HAP-1 (cell line): ENCODE results near the gene PAX5.
"Not testable (repeated sequence)": the region's sequence is repeated elsewhere in the genome, so short reads cannot be mapped to it uniquely, and the experiment has no call there.

Experiments used
- DNase-seq, 2 experiments: peaks; one replicate each; pipeline ENCODE4 v3.0.0-alpha.2; 2016 to 2020; ENCODE audit warnings: low spot score in 2 of 2
- H3K27me3 ChIP-seq: fragments of 250-450 bp; sonication (Bioruptor Pico); 2 replicates; pipeline ENCODE4 v1.5.1; 2020; ENCODE audit warnings: low read depth, mild to moderate bottlenecking, moderate library complexity
- H3K36me3 ChIP-seq: fragments of 250-450 bp; sonication (Bioruptor Pico); replicated peaks from 2 replicates; pipeline ENCODE4 v1.5.1; 2020; ENCODE audit warnings: mild to moderate bottlenecking
- H3K4me1 ChIP-seq: fragments of 250-450 bp; sonication (Bioruptor Pico); 2 replicates; pipeline ENCODE4 v1.5.1; 2020; ENCODE audit warnings: mild to moderate bottlenecking
- H3K4me3 ChIP-seq: fragments of 250-450 bp; sonication (Bioruptor Pico); 2 replicates; pipeline ENCODE4 v1.5.1; 2020; ENCODE audit warnings: mild to moderate bottlenecking, moderate library complexity
- H3K9me3 ChIP-seq: fragments of 250-450 bp; sonication (Bioruptor Pico); 2 replicates; pipeline ENCODE4 v1.5.1; 2020; ENCODE audit warnings: mild to moderate bottlenecking, moderate library complexity
- in situ Hi-C: fragments of 300-500 bp; cut with MboI; formaldehyde crosslinking; loops from 3 replicates; pipeline ENCODE4 v1.14.3; 2020; ENCODE audit warnings: low sequenced_read_pairs, inconsistent platforms, mixed read lengths

PAX5 gene

DNA sequence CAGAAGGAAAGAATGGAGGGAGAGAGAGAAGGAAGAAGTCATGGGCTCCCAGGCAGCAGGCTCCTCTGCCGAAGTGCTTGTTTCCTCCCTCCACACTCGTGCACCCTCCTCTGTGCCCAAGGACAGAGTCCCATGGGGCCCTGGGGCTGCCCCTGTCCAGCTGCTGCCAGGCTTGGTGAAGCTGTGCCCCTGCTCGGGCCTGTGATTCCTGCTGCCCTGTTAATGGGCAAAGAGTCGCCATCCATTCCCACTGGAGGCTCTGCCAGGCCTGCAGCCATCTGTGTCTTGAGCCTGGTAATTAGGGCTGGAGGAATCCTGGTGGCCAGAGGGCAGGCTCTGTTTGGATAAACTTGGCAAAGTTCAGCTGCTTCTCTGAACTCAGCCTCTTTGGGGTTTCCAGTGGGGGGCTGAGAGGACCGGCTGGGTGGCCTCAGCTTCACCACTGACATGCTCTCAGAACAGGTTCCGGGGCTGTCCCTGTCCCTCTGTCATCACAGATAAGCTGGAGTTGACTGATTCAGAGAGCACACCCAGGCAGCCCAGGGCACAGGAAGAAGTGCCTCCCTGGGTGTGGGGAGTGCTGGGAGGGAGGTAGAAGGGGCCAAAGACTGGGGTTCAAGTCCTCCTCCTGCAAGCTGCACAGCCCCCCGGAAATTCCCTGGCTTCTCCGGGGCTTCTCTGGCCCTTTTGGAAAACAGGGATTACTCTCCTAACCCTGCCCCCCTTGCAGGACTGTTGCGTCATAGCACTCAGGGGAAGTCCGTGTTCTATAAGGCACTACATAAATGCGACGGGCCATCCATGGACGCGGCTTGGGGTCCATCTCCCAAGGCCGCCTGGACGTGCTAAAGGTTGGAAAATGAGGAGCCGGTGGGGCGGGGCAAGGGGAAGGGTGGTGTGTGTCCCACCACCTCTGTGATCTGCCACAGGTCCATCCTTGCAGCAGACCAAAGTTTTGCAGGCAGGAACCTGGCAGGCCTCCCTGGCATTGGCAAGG lies 154.8 kb downstream of the PAX5 start:
- Histone ChIP-seq H3K36me3 (no peaks in the 10 kb centered on the region), H3K9me3 (no peaks in the 10 kb centered on the region), H3K4me3 (no peak overlapping the region), H3K4me1 (no peaks in the 10 kb centered on the region), H3K27me3 (peaks cover 6% of the 10 kb centered on the region)
- in situ Hi-C loops = no loop called here
- DNase-seq = no peak

DNA sequence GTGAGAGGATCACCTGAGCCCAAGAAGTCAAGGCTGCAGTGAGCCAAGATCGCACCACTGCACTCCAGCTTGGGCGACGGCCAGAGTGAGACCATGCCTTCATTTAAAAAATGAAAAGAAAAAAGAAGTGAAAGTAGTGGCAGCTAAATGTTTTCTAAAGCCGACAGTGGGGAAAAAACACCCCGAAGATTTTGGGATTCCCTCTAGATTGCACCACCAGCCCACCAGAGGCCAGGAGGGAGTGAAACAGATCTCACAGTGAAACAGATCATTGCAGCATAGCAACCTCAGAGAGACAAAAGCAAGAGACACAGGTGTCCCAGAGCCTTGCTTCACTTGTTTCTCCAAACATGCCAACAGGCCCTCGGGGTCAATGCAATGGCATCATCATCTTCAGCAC lies 156.8 kb downstream of the PAX5 start:
- in situ Hi-C loops = no loop called here
- peaks cover 2% of the 10 kb centered on the region; the same call in 1 of the 2 replicates for H3K27me3 ChIP-seq
- DNase-seq = no peak
- no peak overlapping the region for H3K4me3 ChIP-seq
- H3K9me3 ChIP-seq = no peaks in the 10 kb centered on the region
- H3K4me1 ChIP-seq = no peaks in the 10 kb centered on the region
- H3K36me3 ChIP-seq = no peaks in the 10 kb centered on the region

DNA sequence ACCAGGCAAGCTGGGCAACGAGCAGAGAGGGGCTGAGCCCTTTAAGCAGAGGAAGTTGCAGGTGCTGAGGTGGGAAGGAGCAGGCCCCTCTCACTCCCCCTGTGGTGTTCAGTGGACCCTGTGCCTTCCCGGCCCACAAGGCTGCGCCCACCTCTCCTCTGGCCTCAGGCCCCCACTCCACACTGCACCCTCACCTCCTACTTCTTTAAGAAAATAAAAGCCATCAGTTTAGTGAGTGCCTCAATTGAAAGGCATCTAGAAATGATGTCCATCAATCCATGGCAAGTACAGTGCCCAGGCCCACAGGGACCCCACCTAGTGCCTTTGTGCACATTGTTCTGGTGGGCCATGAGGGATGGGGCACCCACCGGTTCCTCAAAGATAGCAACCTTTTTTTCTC lies 158.0 kb downstream of the PAX5 start:
- in situ Hi-C loops = no loop called here
- H3K4me1 ChIP-seq = no peaks in the 10 kb centered on the region
- no peak overlapping the region for H3K4me3 ChIP-seq
- H3K36me3 ChIP-seq = no peaks in the 10 kb centered on the region
- peaks cover 2% of the 10 kb centered on the region; the same call in 1 of the 2 replicates for H3K27me3 ChIP-seq
- no peaks in the 10 kb centered on the region for H3K9me3 ChIP-seq
- no peak for DNase-seq

DNA sequence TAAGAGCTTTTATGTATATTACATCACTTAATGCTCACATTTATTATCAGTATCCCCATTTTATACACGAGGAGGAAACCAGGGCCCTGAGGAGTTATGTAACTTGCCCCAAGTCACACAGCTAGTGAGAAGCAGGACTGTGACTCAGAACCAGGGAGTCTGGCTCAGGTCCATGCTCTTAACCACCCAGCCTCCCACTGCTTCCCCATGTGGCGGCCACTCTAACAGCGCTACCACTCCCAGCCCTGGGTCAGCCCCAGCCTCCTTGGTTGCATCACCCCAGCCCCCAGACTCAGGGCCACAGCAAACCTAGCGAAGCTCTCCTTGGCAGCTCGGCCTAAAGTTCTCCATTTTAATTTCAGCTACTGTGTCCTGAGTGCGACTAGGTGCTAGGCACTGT lies 159.1 kb downstream of the PAX5 start:
- no peak overlapping the region for H3K4me3 ChIP-seq
- no peaks in the 10 kb centered on the region for H3K36me3 ChIP-seq
- peaks cover 2% of the 10 kb centered on the region; the same call in 1 of the 2 replicates for H3K27me3 ChIP-seq
- in situ Hi-C loops = no loop called here
- no peaks in the 10 kb centered on the region for H3K4me1 ChIP-seq
- H3K9me3 ChIP-seq = no peaks in the 10 kb centered on the region
- DNase-seq = no peak

DNA sequence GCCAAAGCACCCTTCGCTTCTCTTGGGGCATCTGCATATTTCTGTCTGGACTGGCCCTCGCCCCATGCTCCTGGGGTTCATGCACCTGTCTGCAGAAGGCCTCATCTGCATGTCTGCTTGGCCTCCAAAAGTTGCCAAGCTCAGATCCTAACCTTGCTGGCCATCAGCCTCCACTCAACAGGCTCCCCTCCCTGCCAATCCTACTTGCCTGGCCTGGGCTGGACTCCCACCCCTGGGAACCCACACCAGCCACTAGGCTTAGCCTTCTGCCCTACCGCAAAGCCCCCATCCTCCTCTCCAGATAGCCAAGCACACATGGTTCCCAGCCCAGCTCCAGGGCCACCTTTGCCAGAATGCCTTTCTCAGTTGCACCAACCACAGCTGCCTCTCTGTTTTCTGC lies 159.8 kb downstream of the PAX5 start:
- in situ Hi-C loops = no loop called here
- Histone ChIP-seq H3K9me3 (no peaks in the 10 kb centered on the region), H3K4me1 (no peaks in the 10 kb centered on the region), H3K27me3 (peaks cover 2% of the 10 kb centered on the region; the same call in 1 of the 2 replicates), H3K36me3 (no peaks in the 10 kb centered on the region), H3K4me3 (no peak overlapping the region)
- DNase-seq = no peak

DNA sequence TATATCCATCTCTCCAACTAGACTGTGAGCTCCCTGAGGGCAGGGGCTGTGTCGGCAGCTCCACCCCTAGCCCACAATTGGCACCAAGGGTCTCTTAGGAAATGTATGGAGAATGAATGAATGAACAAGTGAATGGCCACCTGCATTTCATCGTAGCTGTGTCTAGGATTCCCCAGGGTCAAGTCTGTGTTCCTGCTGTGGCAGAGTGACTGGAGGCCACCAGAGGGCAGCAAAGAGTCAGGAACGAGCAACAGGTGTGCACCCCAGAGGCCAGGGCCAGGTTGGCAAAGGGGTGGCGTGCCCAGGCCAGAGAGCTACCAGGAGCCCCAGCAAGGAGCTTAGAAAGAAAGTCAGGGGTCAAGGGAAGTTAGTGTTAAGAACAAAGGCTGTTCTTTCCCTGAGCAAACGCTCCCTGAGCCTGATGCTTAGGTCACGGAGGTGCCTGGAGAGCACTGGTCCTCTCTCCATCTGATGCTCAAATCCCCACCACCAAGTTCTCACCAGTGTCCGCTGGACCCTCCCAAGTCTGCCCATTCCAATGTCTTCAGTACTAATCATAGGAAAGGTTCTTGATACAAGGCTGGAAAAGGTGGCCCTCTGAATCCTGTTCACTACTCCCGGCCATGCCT lies 160.7 kb downstream of the PAX5 start:
- Histone ChIP-seq H3K4me1 (no peaks in the 10 kb centered on the region), H3K9me3 (no peaks in the 10 kb centered on the region), H3K36me3 (no peaks in the 10 kb centered on the region), H3K27me3 (peaks cover 2% of the 10 kb centered on the region; the same call in 1 of the 2 replicates), H3K4me3 (no peak overlapping the region)
- in situ Hi-C loops = no loop called here
- DNase-seq = peak; percentile 56 to 82

DNA sequence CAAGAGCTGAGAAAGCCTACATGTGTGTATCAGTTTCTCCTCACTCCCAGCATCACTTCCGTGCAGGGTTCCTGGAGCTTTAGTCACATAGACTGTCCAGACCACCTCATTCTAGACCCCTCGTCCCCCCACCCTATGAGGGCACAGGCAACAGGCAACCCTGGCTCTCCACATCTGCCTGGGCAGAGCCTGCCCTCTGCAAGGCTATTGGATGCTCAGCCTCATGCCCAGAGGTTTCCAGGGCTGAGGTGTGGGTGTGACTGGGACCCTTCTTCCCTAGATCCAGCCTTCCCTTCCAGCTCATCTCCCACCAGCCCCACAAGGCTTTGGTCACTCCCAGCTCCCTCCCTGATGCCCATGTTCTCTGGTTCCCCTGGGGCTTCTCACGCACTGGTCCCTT lies 161.4 kb downstream of the PAX5 start:
- in situ Hi-C loops = no loop called here
- Histone ChIP-seq H3K4me1 (no peaks in the 10 kb centered on the region), H3K36me3 (no peaks in the 10 kb centered on the region), H3K4me3 (no peak overlapping the region), H3K27me3 (peaks cover 2% of the 10 kb centered on the region; the same call in 1 of the 2 replicates), H3K9me3 (no peaks in the 10 kb centered on the region)
- DNase-seq = no peak

DNA sequence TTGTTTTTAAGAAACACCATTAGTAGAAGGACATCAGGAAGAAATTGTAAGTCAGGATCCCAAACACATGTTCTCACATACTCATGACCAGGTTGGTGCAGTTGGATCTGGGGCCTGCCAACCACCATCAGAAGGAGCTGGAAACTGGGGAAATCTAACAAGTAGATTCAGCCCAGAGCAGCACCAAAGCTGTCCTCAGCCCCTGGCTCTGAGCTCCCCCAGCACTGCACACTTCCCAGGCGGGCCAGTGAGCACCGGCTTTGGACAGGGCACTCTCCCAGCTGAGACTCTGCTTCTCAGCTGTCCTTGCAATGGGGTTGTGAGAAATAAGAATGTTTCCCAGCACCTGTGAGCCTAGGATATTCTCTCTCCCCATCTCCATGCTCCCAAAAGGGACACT lies 162.5 kb downstream of the PAX5 start:
- no peaks in the 10 kb centered on the region for H3K4me1 ChIP-seq
- in situ Hi-C loops = no loop called here
- H3K9me3 ChIP-seq = no peaks in the 10 kb centered on the region
- DNase-seq = no peak
- no peak overlapping the region for H3K4me3 ChIP-seq
- H3K27me3 ChIP-seq = peaks cover 2% of the 10 kb centered on the region; the same call in 1 of the 2 replicates
- H3K36me3 ChIP-seq = no peaks in the 10 kb centered on the region

DNA sequence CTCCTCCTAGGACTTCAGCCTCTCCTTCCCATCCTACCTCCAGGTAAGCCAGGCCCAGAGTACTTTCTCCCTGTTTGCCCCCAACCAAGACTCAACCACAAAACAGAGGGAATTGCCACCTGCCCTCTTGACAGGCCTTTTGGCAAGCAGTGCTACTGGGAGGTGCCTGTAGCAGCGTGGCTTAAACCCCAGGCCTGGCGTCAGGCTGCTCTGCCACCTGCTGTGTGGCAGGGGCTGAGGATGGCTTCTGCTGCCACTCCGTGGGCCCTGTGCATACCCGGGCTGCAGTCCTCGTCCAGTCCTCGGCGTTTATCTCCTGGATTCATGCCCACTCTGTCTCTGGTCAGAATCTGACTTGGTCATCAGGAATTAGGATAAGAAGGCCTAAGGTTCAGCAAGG lies 163.1 kb downstream of the PAX5 start:
- H3K36me3 ChIP-seq = no peaks in the 10 kb centered on the region
- no peak for DNase-seq
- H3K27me3 ChIP-seq = peaks cover 2% of the 10 kb centered on the region; the same call in 1 of the 2 replicates
- in situ Hi-C loops = no loop called here
- H3K9me3 ChIP-seq = no peaks in the 10 kb centered on the region
- no peak overlapping the region for H3K4me3 ChIP-seq
- H3K4me1 ChIP-seq = no peaks in the 10 kb centered on the region

DNA sequence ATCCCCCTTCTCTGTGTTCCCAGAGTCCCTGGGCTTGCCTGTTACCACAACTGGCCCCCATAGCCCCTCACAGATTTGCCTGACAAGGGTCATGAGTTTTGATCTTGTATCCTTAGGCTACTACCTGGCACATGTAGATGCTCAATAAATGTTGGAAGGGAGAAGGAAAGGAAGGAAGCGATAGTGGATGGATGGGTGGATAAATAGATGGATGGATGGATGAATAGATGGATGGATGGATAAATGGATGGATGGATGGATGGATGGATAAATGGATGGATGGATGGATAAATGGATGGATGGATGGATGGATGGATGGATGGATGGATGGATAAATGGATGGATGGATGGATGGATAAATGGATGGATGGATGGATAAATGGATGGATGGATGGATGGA lies 164.5 kb downstream of the PAX5 start:
- H3K27me3 ChIP-seq, H3K36me3 ChIP-seq, H3K4me3 ChIP-seq, H3K9me3 ChIP-seq, H3K4me1 ChIP-seq, in situ Hi-C loops, DNase-seq: not testable (repeated sequence)

DNA sequence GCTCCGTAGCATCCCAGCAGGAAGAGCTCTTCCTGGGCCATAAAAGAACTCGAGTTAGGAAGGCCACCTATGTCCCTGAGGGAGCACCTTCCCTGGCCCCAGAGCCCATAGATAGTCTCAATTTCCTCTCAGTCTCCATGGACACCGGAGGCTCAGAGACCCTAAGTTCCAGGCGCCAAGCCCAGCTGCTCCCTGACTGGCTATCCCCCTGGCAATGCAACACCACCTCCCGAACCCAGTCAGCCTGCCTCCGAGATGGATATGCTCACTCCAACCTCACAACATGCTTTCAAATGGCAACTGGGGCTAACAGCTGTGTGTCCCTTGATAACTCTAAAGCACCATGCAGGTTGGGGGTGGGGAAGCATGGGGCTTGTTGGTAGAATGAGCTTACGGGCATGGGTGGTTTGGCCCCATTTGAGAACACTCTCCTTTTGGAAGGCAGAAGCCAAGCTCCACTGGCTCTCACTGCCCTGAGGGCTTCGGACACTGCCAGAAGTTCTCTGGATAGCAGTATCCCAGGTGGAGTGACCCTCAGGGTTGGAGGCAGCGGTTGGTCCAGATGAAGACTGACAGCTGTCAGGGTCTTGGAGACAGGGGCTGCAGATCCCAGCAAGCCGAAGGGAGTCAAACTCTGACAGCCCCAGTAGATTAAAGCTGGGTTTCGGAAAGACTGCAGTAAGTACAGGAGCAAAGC lies 165.3 kb downstream of the PAX5 start:
- DNase-seq = no peak
- in situ Hi-C loops = no loop called here
- no peaks in the 10 kb centered on the region for H3K36me3 ChIP-seq
- peaks cover 2% of the 10 kb centered on the region; the same call in 1 of the 2 replicates for H3K27me3 ChIP-seq
- no peaks in the 10 kb centered on the region for H3K9me3 ChIP-seq
- no peak overlapping the region for H3K4me3 ChIP-seq
- peaks cover 10% of the 10 kb centered on the region for H3K4me1 ChIP-seq

DNA sequence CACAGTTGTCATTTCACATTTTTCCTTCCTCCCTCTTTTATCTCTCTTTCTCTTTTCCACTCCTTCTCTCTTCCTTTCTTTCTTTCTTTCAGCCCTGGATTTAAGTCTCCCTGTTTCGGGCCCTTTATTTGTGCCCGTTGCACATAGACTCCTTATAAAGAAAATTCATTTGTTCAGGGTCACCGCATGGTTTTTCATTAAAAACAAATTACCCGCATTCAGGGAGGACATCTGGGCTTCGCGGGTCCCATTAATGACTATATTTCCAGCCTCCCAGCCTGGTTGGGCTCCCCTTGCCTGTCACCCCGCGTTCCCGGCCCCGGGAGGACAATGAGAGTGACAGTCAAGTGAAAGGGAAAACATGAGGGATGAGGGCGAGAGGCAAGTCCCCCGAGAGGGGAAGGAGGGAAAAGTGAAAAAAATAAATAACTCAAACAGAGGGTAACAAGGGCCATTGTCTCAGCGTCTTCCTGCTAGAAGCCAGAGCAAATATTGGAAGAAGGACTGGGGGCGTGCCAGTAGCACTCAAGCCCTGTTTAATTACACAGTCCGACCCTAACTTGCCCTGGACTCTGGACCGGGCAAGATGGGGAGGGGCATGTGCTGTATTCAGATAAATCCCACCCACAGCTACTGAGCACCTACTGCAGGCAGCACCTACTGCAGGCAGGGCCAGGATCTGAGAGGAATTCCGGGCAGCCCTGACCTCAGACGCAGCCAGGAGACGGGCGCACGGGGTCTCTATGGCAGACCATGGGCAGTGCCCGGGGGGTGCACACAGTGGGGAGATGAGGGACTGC lies 166.2 kb downstream of the PAX5 start:
- no peaks in the 10 kb centered on the region for H3K36me3 ChIP-seq
- H3K9me3 ChIP-seq = no peaks in the 10 kb centered on the region
- no peak overlapping the region for H3K4me3 ChIP-seq
- DNase-seq = no peak
- peaks cover 2% of the 10 kb centered on the region; the same call in 1 of the 2 replicates for H3K27me3 ChIP-seq
- in situ Hi-C loops = no loop called here
- peaks cover 10% of the 10 kb centered on the region for H3K4me1 ChIP-seq

DNA sequence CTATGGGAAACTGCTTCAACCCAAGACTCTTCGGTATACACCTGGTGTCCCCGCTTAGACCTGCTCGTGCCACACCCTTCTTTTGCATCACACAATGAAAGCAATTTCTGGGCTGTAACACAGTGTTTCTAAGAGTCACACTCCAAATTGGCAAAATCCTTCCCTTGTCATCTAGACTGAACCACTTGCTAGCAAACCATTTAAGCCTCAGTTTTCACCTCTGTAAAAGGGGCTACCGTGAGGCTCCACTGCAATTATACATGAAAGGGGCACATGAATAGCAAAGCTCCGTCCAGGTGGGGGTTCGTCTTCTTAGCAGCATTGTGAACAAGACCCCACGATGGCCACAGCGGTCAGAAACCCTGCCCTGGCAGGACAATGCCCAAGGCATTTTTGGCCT lies 166.8 kb downstream of the PAX5 start:
- H3K9me3 ChIP-seq = no peaks in the 10 kb centered on the region
- H3K4me1 ChIP-seq = peaks cover 10% of the 10 kb centered on the region
- in situ Hi-C loops = no loop called here
- H3K27me3 ChIP-seq = no peaks in the 10 kb centered on the region
- H3K4me3 ChIP-seq = no peak overlapping the region
- no peak for DNase-seq
- H3K36me3 ChIP-seq = no peaks in the 10 kb centered on the region
